Skeletal muscle satellite cell (primary cell): ENCODE measurements around the gene NR4A1.

Experiments used
- H3K27me3 ChIP-seq: 2 replicates; pipeline ENCODE4 v1.7.0; 2013; ENCODE audit warnings: low read length; ENCODE audit not compliant: control insufficient read depth, insufficient read depth
- H3K36me3 ChIP-seq: 2 replicates; pipeline ENCODE4 v1.7.0; 2013; ENCODE audit warnings: mild to moderate bottlenecking, control low read depth, low read length; ENCODE audit not compliant: insufficient read depth
- H3K4me1 ChIP-seq: 2 replicates; pipeline ENCODE4 v1.7.0; 2013; ENCODE audit warnings: low read length; ENCODE audit not compliant: control insufficient read depth, insufficient read depth
- H3K4me2 ChIP-seq: 2 replicates; pipeline ENCODE4 v1.7.0; 2013; ENCODE audit warnings: mild to moderate bottlenecking, low read length
- H3K4me3 ChIP-seq: 2 replicates; pipeline ENCODE4 v1.7.0; 2013; ENCODE audit warnings: low read length
- H3K9ac ChIP-seq: 2 replicates; pipeline ENCODE4 v1.7.0; 2013; ENCODE audit warnings: mild to moderate bottlenecking, low read depth, low read length, moderate library complexity
- H3K9me3 ChIP-seq: replicated peaks from 2 replicates; pipeline ENCODE4 v1.7.0; 2013; ENCODE audit warnings: mild to moderate bottlenecking, control low read depth, low read length

NR4A1 gene

GRCh38 chr12:52035926-52036325 lies 15.3 kb upstream of the NR4A1 start:
- Histone ChIP-seq H3K4me3 (no peak overlapping the region), H3K4me2 (no peak overlapping the region), H3K36me3 (no peaks in the 10 kb centered on the region), H3K9me3 (no peaks in the 10 kb centered on the region), H3K9ac (peak overlapping the region; percentile 81), H3K27me3 (no peaks in the 10 kb centered on the region), H3K4me1 (peaks cover 27% of the 10 kb centered on the region)

GRCh38 chr12:52036587-52037171 lies 14.6 kb upstream of the NR4A1 start:
- Histone ChIP-seq H3K27me3 (no peaks in the 10 kb centered on the region), H3K4me3 (peak overlapping the region; percentile 66), H3K9me3 (no peaks in the 10 kb centered on the region), H3K4me1 (peaks cover 27% of the 10 kb centered on the region), H3K4me2 (peak overlapping the region; percentile 90), H3K36me3 (no peaks in the 10 kb centered on the region), H3K9ac (peak overlapping the region; percentile 81)

GRCh38 chr12:52037248-52037861 lies 13.9 kb upstream of the NR4A1 start:
- H3K9ac ChIP-seq, result peak overlapping the region; percentile 94
- peaks cover 23% of the 10 kb centered on the region for H3K4me1 ChIP-seq
- no peaks in the 10 kb centered on the region for H3K36me3 ChIP-seq
- H3K9me3 ChIP-seq, result no peaks in the 10 kb centered on the region
- H3K4me2 ChIP-seq, result peak overlapping the region; percentile 86
- H3K27me3 ChIP-seq, result no peaks in the 10 kb centered on the region
- peak overlapping the region; percentile 74 for H3K4me3 ChIP-seq

- Histone ChIP-seq H3K4me2 (no peak overlapping the region), H3K27me3 (no peaks in the 10 kb centered on the region), H3K4me3 (no peak overlapping the region), H3K9me3 (no peaks in the 10 kb centered on the region), H3K36me3 (no peaks in the 10 kb centered on the region), H3K9ac (no peak overlapping the region), H3K4me1 (peaks cover 16% of the 10 kb centered on the region)
Measured at GRCh38 chr12:52038447-52038846, 12.8 kb upstream of the NR4A1 start.

GRCh38 chr12:52041035-52041434 lies 10.2 kb upstream of the NR4A1 start:
- H3K4me3 ChIP-seq, result no peak overlapping the region
- no peaks in the 10 kb centered on the region for H3K36me3 ChIP-seq
- no peak overlapping the region for H3K4me2 ChIP-seq
- no peak overlapping the region for H3K9ac ChIP-seq
- H3K27me3 ChIP-seq, result no peaks in the 10 kb centered on the region
- H3K4me1 ChIP-seq, result peaks cover 31% of the 10 kb centered on the region
- H3K9me3 ChIP-seq, result no peaks in the 10 kb centered on the region

GRCh38 chr12:52041695-52042123 lies 9.5 kb upstream of the NR4A1 start:
- no peak overlapping the region for H3K4me2 ChIP-seq
- H3K4me1 ChIP-seq, result peaks cover 28% of the 10 kb centered on the region
- no peak overlapping the region for H3K9ac ChIP-seq
- no peaks in the 10 kb centered on the region for H3K36me3 ChIP-seq
- H3K27me3 ChIP-seq, result no peaks in the 10 kb centered on the region
- no peaks in the 10 kb centered on the region for H3K9me3 ChIP-seq
- no peak overlapping the region for H3K4me3 ChIP-seq

- H3K4me2 ChIP-seq, result no peak overlapping the region
- no peaks in the 10 kb centered on the region for H3K27me3 ChIP-seq
- no peaks in the 10 kb centered on the region for H3K9me3 ChIP-seq
- H3K36me3 ChIP-seq, result no peaks in the 10 kb centered on the region
- no peak overlapping the region for H3K9ac ChIP-seq
- peaks cover 23% of the 10 kb centered on the region for H3K4me1 ChIP-seq
- no peak overlapping the region for H3K4me3 ChIP-seq
Measured at GRCh38 chr12:52042706-52043385, 8.4 kb upstream of the NR4A1 start.

- Histone ChIP-seq H3K27me3 (no peaks in the 10 kb centered on the region), H3K4me1 (peaks cover 23% of the 10 kb centered on the region), H3K4me3 (no peak overlapping the region), H3K36me3 (no peaks in the 10 kb centered on the region), H3K9me3 (no peaks in the 10 kb centered on the region), H3K9ac (peak overlapping the region; percentile 74), H3K4me2 (peak overlapping the region; percentile 46)
Measured at GRCh38 chr12:52043386-52044212, 7.6 kb upstream of the NR4A1 start.

- H3K9ac ChIP-seq, result peak overlapping the region; percentile 74
- H3K27me3 ChIP-seq, result no peaks in the 10 kb centered on the region
- no peaks in the 10 kb centered on the region for H3K9me3 ChIP-seq
- peak overlapping the region; percentile 46 for H3K4me2 ChIP-seq
- peaks cover 23% of the 10 kb centered on the region for H3K4me1 ChIP-seq
- no peak overlapping the region for H3K4me3 ChIP-seq
- H3K36me3 ChIP-seq, result no peaks in the 10 kb centered on the region
Measured at GRCh38 chr12:52044292-52044983, 6.8 kb upstream of the NR4A1 start.

- no peaks in the 10 kb centered on the region for H3K27me3 ChIP-seq
- no peak overlapping the region for H3K9ac ChIP-seq
- peaks cover 35% of the 10 kb centered on the region for H3K4me1 ChIP-seq
- no peaks in the 10 kb centered on the region for H3K9me3 ChIP-seq
- no peaks in the 10 kb centered on the region for H3K36me3 ChIP-seq
- H3K4me3 ChIP-seq, result no peak overlapping the region
- no peak overlapping the region for H3K4me2 ChIP-seq
Measured at GRCh38 chr12:52045794-52046199, 5.4 kb upstream of the NR4A1 start.

- Histone ChIP-seq H3K27me3 (no peaks in the 10 kb centered on the region), H3K4me2 (no peak overlapping the region), H3K36me3 (no peaks in the 10 kb centered on the region), H3K9me3 (no peaks in the 10 kb centered on the region), H3K4me1 (peaks cover 41% of the 10 kb centered on the region), H3K9ac (no peak overlapping the region), H3K4me3 (no peak overlapping the region)
Measured at GRCh38 chr12:52046859-52047258, 4.4 kb upstream of the NR4A1 start.
